Kidney (tissue), 14 donors: ENCODE results near the gene CEP89. TPM values are rescaled to one million over a fixed set of nuclear protein-coding genes. Genes with fewer than 3 reads are reported as not detected.
"Not testable (repeated sequence)": the region's sequence is repeated elsewhere in the genome, so short reads cannot be mapped to it uniquely, and the experiment has no call there.

Source experiments
- DNase-seq, 5 donors: peaks; one replicate each; pipeline ENCODE4 v3.0.0-alpha.2; 2013 to 2020
- FAIRE-seq: peaks from 2 replicates; lab custom pipeline; 2012; peaks lifted over from hg19 to GRCh38; lab: Jason Lieb, UNC
- H3K27ac ChIP-seq, 2 donors: one replicate each; pipeline ENCODE4 v1.7.0; 2013; ENCODE audit warnings: low read depth in 2 of 2, low read length in 2 of 2, inconsistent platforms in 1 of 2
- H3K27me3 ChIP-seq: one replicate; pipeline ENCODE4 v1.7.1; 2013; ENCODE audit warnings: low read length, inconsistent platforms; ENCODE audit not compliant: control insufficient read depth, insufficient read depth
- H3K36me3 ChIP-seq, 3 donors: one replicate each; pipeline versions ENCODE4 v1.7.0 to v1.7.1; 2013; ENCODE audit warnings: low read length in 3 of 3, control low read depth in 1 of 3, inconsistent platforms in 1 of 3; ENCODE audit not compliant: insufficient read depth in 3 of 3, control insufficient read depth in 2 of 3
- H3K4me1 ChIP-seq, 3 donors: one replicate each; pipeline versions ENCODE4 v1.7.0 to v1.7.1; 2013; ENCODE audit warnings: low read length in 3 of 3, inconsistent platforms in 1 of 3, low read depth in 1 of 3; ENCODE audit not compliant: control insufficient read depth in 2 of 3, insufficient read depth in 2 of 3
- H3K4me3 ChIP-seq, 3 donors: one replicate each; pipeline versions ENCODE4 v1.7.0 to v1.8.1; 2013; ENCODE audit warnings: low read length in 3 of 3, control low read depth in 1 of 3, inconsistent platforms in 1 of 3
- H3K9ac ChIP-seq, 3 donors: one replicate each; pipeline versions ENCODE4 v1.7.0 to v1.7.1; 2013; ENCODE audit warnings: low read length in 3 of 3, control low read depth in 1 of 3, inconsistent platforms in 1 of 3
- H3K9me3 ChIP-seq, 3 donors: one replicate each; pipeline versions ENCODE4 v1.7.0 to v1.7.1; 2013; ENCODE audit warnings: low read length in 3 of 3, control low read depth in 1 of 3, inconsistent platforms in 1 of 3; ENCODE audit not compliant: control insufficient read depth in 2 of 3, insufficient read depth in 1 of 3
- CTCF ChIP-seq: IDR thresholded peaks from 3 replicates; pipeline ENCODE4 v1.5.1; 2012; ENCODE audit warnings: mild to moderate bottlenecking, moderate library complexity, borderline replicate concordance; ENCODE audit not compliant: insufficient read depth; ENCODE audit errors: extremely low read depth
- intact Hi-C: fragments of 100-400 bp; cut with DNase I; formaldehyde crosslinking; loops from one replicate; pipeline ENCODE4 v1.11.1; 2022
- polyA plus RNA-seq: library from polyadenylated mRNA; stranded (reverse); fragments of 350-450 nt; fragmentation: Illumina TruSeq; extraction: RNeasy Lipid Tissue Mini Kit (QIAGEN cat#74804); gene quantifications from one replicate; pipeline ENCODE4 v1.2.3, GENCODE V29; 2014; ENCODE audit warnings: low read depth, low replicate concordance; ENCODE audit not compliant: insufficient read depth
- total RNA-seq: library from RNA; stranded (reverse); fragmentation: NEBNext Ultra II Directional; extraction: Animal tissue kit (Norgen Biotek cat#: 25700); gene quantifications from one replicate; pipeline ENCODE4 v1.2.1, GENCODE V29; 2021
- donor health status: control.
- donor health status: control.
- donor health status: control.
- donor health status: control.
- donor health status: control.
- donor health status: DM: yes; HTN: yes; CAD: no.
- donor health status: Normal renal cell carcinoma (clear cell type).

The CEP89 gene
- total and polyA plus RNA-seq, 2 donors from 2014 or later, result 12.4 to 24.0 TPM

GRCh38 chr19:32852216-32852615 is 119.5 kb downstream of the CEP89 start:
- Histone ChIP-seq H3K4me3 (no peak overlapping the region), H3K4me1 (no peaks in the 10 kb centered on the region), H3K27me3 (no peaks in the 10 kb centered on the region), H3K36me3 (no peaks in the 10 kb centered on the region), H3K9ac (no peak overlapping the region), H3K27ac (no peak overlapping the region), H3K9me3 (no peaks in the 10 kb centered on the region)
- intact Hi-C loops, result no loop called here
- DNase-seq (no peak), FAIRE-seq (no peak)
- no peak for TF ChIP-seq CTCF

- DNase-seq, H3K36me3 ChIP-seq, H3K4me1 ChIP-seq, FAIRE-seq, intact Hi-C loops, H3K4me3 ChIP-seq, H3K27ac ChIP-seq, H3K9ac ChIP-seq, H3K9me3 ChIP-seq, H3K27me3 ChIP-seq: not testable (repeated sequence)
Measured at GRCh38 chr19:32848035-32848434, 123.7 kb downstream of the CEP89 start.

GRCh38 chr19:32843716-32844245 is 128.0 kb downstream of the CEP89 start:
- Histone ChIP-seq H3K9me3 (no peaks in the 10 kb centered on the region), H3K4me3 (no peak overlapping the region), H3K9ac (no peak overlapping the region), H3K27ac (no peak overlapping the region), H3K4me1 (no peaks in the 10 kb centered on the region), H3K36me3 (peaks cover 0 to 19% (median 7%) of the 10 kb centered on the region in 3 donors), H3K27me3 (no peaks in the 10 kb centered on the region)
- FAIRE-seq, result no peak
- intact Hi-C loops, result no loop called here
- peak in 1 of 5 donors; percentile 45 for DNase-seq
- TF ChIP-seq CTCF, result no peak

GRCh38 chr19:32842061-32842460 is 129.7 kb downstream of the CEP89 start:
- FAIRE-seq, result no peak

More at GRCh38 chr19:32842061-32842460, 129.7 kb downstream of the CEP89 start:
- no peaks in the 10 kb centered on the region for H3K9me3 ChIP-seq
- H3K4me3 ChIP-seq, result no peak overlapping the region
- H3K27me3 ChIP-seq, result no peaks in the 10 kb centered on the region
- no peak for TF ChIP-seq CTCF
- H3K4me1 ChIP-seq, result no peaks in the 10 kb centered on the region
- intact Hi-C loops, result no loop called here
- no peak overlapping the region for H3K9ac ChIP-seq
- DNase-seq, result no peak
- no peak overlapping the region for H3K27ac ChIP-seq
- H3K36me3 ChIP-seq, result peaks cover 0 to 19% (median 7%) of the 10 kb centered on the region in 3 donors
